Measurements from ENCODE around the gene AFAP1. TPM values are rescaled to one million over a fixed set of nuclear protein-coding genes. Genes with fewer than 3 reads are reported as not detected.

AFAP1 gene
- polyA plus RNA-seq, 3 donors, result not detected

DNA sequence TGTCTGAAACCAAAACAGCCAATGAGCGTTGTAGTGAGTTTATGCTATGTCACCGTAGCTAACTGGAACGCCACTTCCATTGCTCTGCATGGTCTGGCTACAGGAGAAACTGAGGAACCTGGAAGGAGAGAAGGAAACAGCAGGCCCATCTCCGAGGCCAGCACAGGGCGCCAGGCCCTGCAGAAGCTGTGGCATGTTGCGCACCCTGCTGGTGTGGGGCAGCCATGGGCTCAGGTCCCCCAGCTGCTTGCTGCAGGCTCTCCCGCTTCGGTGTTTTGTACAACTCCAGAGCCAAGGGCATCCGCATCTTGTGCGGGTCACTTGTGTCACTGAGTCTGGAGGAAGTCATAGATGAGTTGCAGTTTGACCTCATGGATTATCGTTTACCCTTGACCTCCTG is 89.2 kb downstream of the AFAP1 start:
- intact Hi-C loops (cut with micrococcal nuclease), result no loop called here
- Histone ChIP-seq H3K4me1 (ENCODE audit: control insufficient read depth in 1 of 2, insufficient read depth in 2 of 2, low read length in 2 of 2) (no peaks in the 10 kb centered on the region), H3K9ac (ENCODE audit: insufficient read depth, low read length, poor library complexity, severe bottlenecking) (no peak overlapping the region), H3K4me2 (replicated peaks; ENCODE audit: extremely low read depth, low read length, poor library complexity, severe bottlenecking) (no peak overlapping the region), H3K36me3 (replicated peaks in 1 of 2; ENCODE audit: control insufficient read depth in 1 of 2, insufficient read depth in 2 of 2, low read length in 2 of 2) (no peaks in the 10 kb centered on the region), H3K9me3 (replicated peaks in 1 of 2; ENCODE audit: control insufficient read depth in 1 of 2, insufficient read depth in 1 of 2, low read length in 2 of 2) (no peaks in the 10 kb centered on the region), H3K27ac (ENCODE audit: low read depth in 1 of 2, low read length in 2 of 2) (no peak overlapping the region), H3K79me2 (ENCODE audit: insufficient read depth, low read length) (no peaks in the 10 kb centered on the region), H3K27me3 (ENCODE audit: control insufficient read depth in 2 of 2, insufficient read depth in 2 of 2, low read length in 2 of 2) (no peaks in the 10 kb centered on the region), H2AFZ (ENCODE audit: insufficient read depth, low read depth, low read length, poor library complexity, severe bottlenecking) (no peak overlapping the region), H4K20me1 (ENCODE audit: insufficient read depth, low read length) (no peaks in the 10 kb centered on the region), H3K4me3 (replicated peaks in 1 of 3; ENCODE audit: low read depth in 2 of 3, low read length in 3 of 3) (no peak overlapping the region)
- Mint-ChIP-seq H3K4me1 (no peaks in the 10 kb centered on the region), H3K27me3 (ENCODE audit: low read depth in 3 of 3) (peaks cover 6 to 7% (median 7%) of the 10 kb centered on the region in 3 donors), H3K36me3 (peaks cover 0 to 13% of the 10 kb centered on the region in 2 donors), H3K9me3 (peaks cover 0 to 2% (median 0%) of the 10 kb centered on the region in 7 donors), H3K27ac (no peak overlapping the region), H3K4me3 (no peak overlapping the region)
- 87% methylated on average over 11 of the region's 11 CpGs for WGBS (ENCODE audit: insufficient coverage)
- DNase-seq, result no peak
- TF ChIP-seq, protein P1, sequence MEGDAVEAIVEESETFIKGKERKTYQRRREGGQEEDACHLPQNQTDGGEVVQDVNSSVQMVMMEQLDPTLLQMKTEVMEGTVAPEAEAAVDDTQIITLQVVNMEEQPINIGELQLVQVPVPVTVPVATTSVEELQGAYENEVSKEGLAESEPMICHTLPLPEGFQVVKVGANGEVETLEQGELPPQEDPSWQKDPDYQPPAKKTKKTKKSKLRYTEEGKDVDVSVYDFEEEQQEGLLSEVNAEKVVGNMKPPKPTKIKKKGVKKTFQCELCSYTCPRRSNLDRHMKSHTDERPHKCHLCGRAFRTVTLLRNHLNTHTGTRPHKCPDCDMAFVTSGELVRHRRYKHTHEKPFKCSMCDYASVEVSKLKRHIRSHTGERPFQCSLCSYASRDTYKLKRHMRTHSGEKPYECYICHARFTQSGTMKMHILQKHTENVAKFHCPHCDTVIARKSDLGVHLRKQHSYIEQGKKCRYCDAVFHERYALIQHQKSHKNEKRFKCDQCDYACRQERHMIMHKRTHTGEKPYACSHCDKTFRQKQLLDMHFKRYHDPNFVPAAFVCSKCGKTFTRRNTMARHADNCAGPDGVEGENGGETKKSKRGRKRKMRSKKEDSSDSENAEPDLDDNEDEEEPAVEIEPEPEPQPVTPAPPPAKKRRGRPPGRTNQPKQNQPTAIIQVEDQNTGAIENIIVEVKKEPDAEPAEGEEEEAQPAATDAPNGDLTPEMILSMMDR (IDR thresholded peaks at IDR 0.05), result no peak

GRCh38 chr4:7847206-7847605 is 92.5 kb downstream of the AFAP1 start:
- H3K4me1 Mint-ChIP-seq, result no peaks in the 10 kb centered on the region
- intact Hi-C loops (cut with micrococcal nuclease), result no loop called here
- Histone ChIP-seq H3K4me2 (replicated peaks; ENCODE audit: extremely low read depth, low read length, poor library complexity, severe bottlenecking) (no peak overlapping the region), H3K36me3 (replicated peaks in 1 of 2; ENCODE audit: control insufficient read depth in 1 of 2, insufficient read depth in 2 of 2, low read length in 2 of 2) (no peaks in the 10 kb centered on the region), H3K4me1 (ENCODE audit: control insufficient read depth in 1 of 2, insufficient read depth in 2 of 2, low read length in 2 of 2) (no peaks in the 10 kb centered on the region), H3K27ac (ENCODE audit: low read depth in 1 of 2, low read length in 2 of 2) (no peak overlapping the region), H3K79me2 (ENCODE audit: insufficient read depth, low read length) (no peaks in the 10 kb centered on the region), H3K27me3 (ENCODE audit: control insufficient read depth in 2 of 2, insufficient read depth in 2 of 2, low read length in 2 of 2) (no peaks in the 10 kb centered on the region), H2AFZ (ENCODE audit: insufficient read depth, low read depth, low read length, poor library complexity, severe bottlenecking) (no peak overlapping the region), H3K9ac (ENCODE audit: insufficient read depth, low read length, poor library complexity, severe bottlenecking) (no peak overlapping the region), H3K9me3 (replicated peaks in 1 of 2; ENCODE audit: control insufficient read depth in 1 of 2, insufficient read depth in 1 of 2, low read length in 2 of 2) (no peaks in the 10 kb centered on the region), H4K20me1 (ENCODE audit: insufficient read depth, low read length) (no peaks in the 10 kb centered on the region), H3K4me3 (replicated peaks in 1 of 3; ENCODE audit: low read depth in 2 of 3, low read length in 3 of 3) (no peak overlapping the region)
- peaks cover 5 to 6% (median 6%) of the 10 kb centered on the region in 3 donors for H3K27me3 Mint-ChIP-seq (ENCODE audit: low read depth in 3 of 3)
- no peak for DNase-seq
- TF ChIP-seq, protein P1 (IDR thresholded peaks at IDR 0.05), result no peak
- H3K27ac Mint-ChIP-seq, result no peak overlapping the region
- no peaks in the 10 kb centered on the region for H3K9me3 Mint-ChIP-seq
- WGBS (ENCODE audit: insufficient coverage), result 89% methylated on average over 5 of the region's 6 CpGs
- H3K36me3 Mint-ChIP-seq, result peaks cover 0 to 8% of the 10 kb centered on the region in 2 donors
- H3K4me3 Mint-ChIP-seq, result no peak overlapping the region
